Stimulated activated CD4-positive, alpha-beta T cell treated with anti-CD3 and anti-CD28 coated beads, Interleukin-2, amount 100 ng/mL, for 24 hours (primary cell): Measurements from ENCODE around the gene ACTL8.

ENCODE experiments used
- DNase-seq, 2 donors: peaks; one replicate each; pipeline ENCODE4 v3.0.0-alpha.2; 2020

The ACTL8 gene

GRCh38 chr1:17808816-17809215 lies 53.7 kb downstream of the ACTL8 start:
- DNase-seq, result no peak

- no peak for DNase-seq
Observed at GRCh38 chr1:17810668-17811067, 55.5 kb downstream of the ACTL8 start.

GRCh38 chr1:17816511-17816910 lies 61.4 kb downstream of the ACTL8 start:
- DNase-seq, result no peak

- DNase-seq, result no peak
Observed at GRCh38 chr1:17819129-17819802, 64.1 kb downstream of the ACTL8 start.

GRCh38 chr1:17820198-17820597 lies 65.1 kb downstream of the ACTL8 start:
- no peak for DNase-seq

- no peak for DNase-seq
Observed at GRCh38 chr1:17822741-17823426, 67.8 kb downstream of the ACTL8 start.

- no peak for DNase-seq
Observed at GRCh38 chr1:17825273-17826164, 70.4 kb downstream of the ACTL8 start.

- DNase-seq, result peak; percentile 21 to 63
Observed at GRCh38 chr1:17826165-17826488, 71.0 kb downstream of the ACTL8 start.

GRCh38 chr1:17828991-17829390 lies 73.9 kb downstream of the ACTL8 start:
- DNase-seq, result no peak

GRCh38 chr1:17829579-17829978 lies 74.4 kb downstream of the ACTL8 start:
- DNase-seq, result no peak

GRCh38 chr1:17831597-17831996 lies 76.5 kb downstream of the ACTL8 start:
- no peak for DNase-seq

GRCh38 chr1:17833661-17834501 lies 78.7 kb downstream of the ACTL8 start:
- DNase-seq, result no peak

- no peak for DNase-seq
Observed at GRCh38 chr1:17834561-17835100, 79.5 kb downstream of the ACTL8 start.

GRCh38 chr1:17837233-17838030 lies 82.3 kb downstream of the ACTL8 start:
- no peak for DNase-seq

GRCh38 chr1:17839641-17840196 lies 84.6 kb downstream of the ACTL8 start:
- DNase-seq, result no peak

GRCh38 chr1:17841944-17842343 lies 86.8 kb downstream of the ACTL8 start:
- no peak for DNase-seq

- DNase-seq, result no peak
Observed at GRCh38 chr1:17842686-17843085, 87.6 kb downstream of the ACTL8 start.

- DNase-seq, result no peak
Observed at GRCh38 chr1:17844185-17844826, 89.2 kb downstream of the ACTL8 start.

GRCh38 chr1:17845583-17845982 lies 90.5 kb downstream of the ACTL8 start:
- no peak for DNase-seq

- DNase-seq, result no peak
Observed at GRCh38 chr1:17846341-17846740, 91.2 kb downstream of the ACTL8 start.

GRCh38 chr1:17847111-17847510 lies 92.0 kb downstream of the ACTL8 start:
- no peak for DNase-seq
